GM23248 (cell line): ENCODE measurements around the gene PAFAH1B1.

Experiments used
- EZH2 ChIP-seq: fragments of 200-600 bp; sonication (generic); IDR thresholded peaks from 2 replicates; pipeline ENCODE4 v1.6.1; 2018; ENCODE audit warnings: antibody characterized with exemption, mild to moderate bottlenecking; ENCODE audit not compliant: insufficient read depth, poor library complexity, severe bottlenecking
- EZH2phosphoT487 ChIP-seq: fragments of 200-600 bp; sonication (generic); IDR thresholded peaks from 2 replicates; pipeline ENCODE4 v1.6.1; 2018; ENCODE audit warnings: antibody characterized with exemption, moderate library complexity, mild to moderate bottlenecking, low read depth; ENCODE audit not compliant: insufficient read depth

GRCh38 chr17:2672026-2672425, 78.6 kb downstream of the PAFAH1B1 start:
- TF ChIP-seq EZH2 (no peak), EZH2phosphoT487 (no peak)
